ENCODE measurements around the gene MEGF6. TPM values are rescaled to one million over a fixed set of nuclear protein-coding genes. Genes with fewer than 3 reads are reported as not detected.
A peak's percentile ranks its signal among the peaks of the same experiment; 100 is the strongest.

MEGF6 gene
- total and polyA plus RNA-seq, 2 donors: 9.6 to 35.2 TPM

- Histone ChIP-seq H3K36me3 (ENCODE audit: control insufficient read depth in 2 of 2, insufficient read depth in 2 of 2, low read length in 1 of 2) (no peaks in the 10 kb centered on the region), H3K4me3 (ENCODE audit: low read length in 2 of 2) (no peak overlapping the region), H3K27ac (ENCODE audit: low read depth in 1 of 2, low read length in 1 of 2) (no peak overlapping the region), H3K9me3 (ENCODE audit: control insufficient read depth in 2 of 2, insufficient read depth in 1 of 2, low read length in 1 of 2) (peaks cover 0 to 10% of the 10 kb centered on the region in 2 donors), H3K27me3 (ENCODE audit: control insufficient read depth in 2 of 2, insufficient read depth in 1 of 2, low read length in 1 of 2) (no peaks in the 10 kb centered on the region), H3K4me1 (ENCODE audit: control insufficient read depth in 2 of 2, insufficient read depth in 2 of 2, low read length in 2 of 2) (peaks cover 17 to 44% of the 10 kb centered on the region in 2 donors)
- WGBS: 67% methylated on average over 15 of the region's 15 CpGs
- peak in 1 of 9 donors; percentile 38 for DNase-seq (ENCODE audit: low read depth in 6 of 9, low spot score in 9 of 9)
Measured at GRCh38 chr1:3599816-3600215, 11.5 kb downstream of the MEGF6 start.

- H3K4me1 ChIP-seq (ENCODE audit: control insufficient read depth in 2 of 2, insufficient read depth in 2 of 2, low read length in 2 of 2): peaks cover 17 to 44% of the 10 kb centered on the region in 2 donors
Measured at GRCh38 chr1:3599286-3599811, 12.0 kb downstream of the MEGF6 start.

GRCh38 chr1:3598522-3599285, 12.6 kb downstream of the MEGF6 start:
- Histone ChIP-seq H3K36me3 (ENCODE audit: control insufficient read depth in 2 of 2, insufficient read depth in 2 of 2, low read length in 1 of 2) (no peaks in the 10 kb centered on the region), H3K4me1 (ENCODE audit: control insufficient read depth in 2 of 2, insufficient read depth in 2 of 2, low read length in 2 of 2) (peaks cover 17 to 47% of the 10 kb centered on the region in 2 donors), H3K4me3 (ENCODE audit: low read length in 2 of 2) (peak overlapping the region in 1 of 2 donors; percentile 13), H3K27me3 (ENCODE audit: control insufficient read depth in 2 of 2, insufficient read depth in 1 of 2, low read length in 1 of 2) (no peaks in the 10 kb centered on the region), H3K9me3 (ENCODE audit: control insufficient read depth in 2 of 2, insufficient read depth in 1 of 2, low read length in 1 of 2) (peaks cover 0 to 5% of the 10 kb centered on the region in 2 donors), H3K27ac (ENCODE audit: low read depth in 1 of 2, low read length in 1 of 2) (peak overlapping the region in 1 of 2 donors; percentile 87)
- DNase-seq (ENCODE audit: low read depth in 6 of 9, low spot score in 9 of 9): peak in 3 of 9 donors; percentile 42 to 68 (median 45)
- WGBS: 53% methylated on average over 30 of the region's 30 CpGs

More at GRCh38 chr1:3599286-3599811, 12.0 kb downstream of the MEGF6 start:
- 86% methylated on average over 16 of the region's 16 CpGs for WGBS
- no peak overlapping the region for H3K27ac ChIP-seq (ENCODE audit: low read depth in 1 of 2, low read length in 1 of 2)
- H3K27me3 ChIP-seq (ENCODE audit: control insufficient read depth in 2 of 2, insufficient read depth in 1 of 2, low read length in 1 of 2): no peaks in the 10 kb centered on the region
- H3K36me3 ChIP-seq (ENCODE audit: control insufficient read depth in 2 of 2, insufficient read depth in 2 of 2, low read length in 1 of 2): no peaks in the 10 kb centered on the region
- no peak overlapping the region for H3K4me3 ChIP-seq (ENCODE audit: low read length in 2 of 2)
- no peak for DNase-seq (ENCODE audit: low read depth in 6 of 9, low spot score in 9 of 9)
- H3K9me3 ChIP-seq (ENCODE audit: control insufficient read depth in 2 of 2, insufficient read depth in 1 of 2, low read length in 1 of 2): peaks cover 0 to 5% of the 10 kb centered on the region in 2 donors

GRCh38 chr1:3598051-3598491, 13.2 kb downstream of the MEGF6 start:
- Histone ChIP-seq H3K36me3 (ENCODE audit: control insufficient read depth in 2 of 2, insufficient read depth in 2 of 2, low read length in 1 of 2) (no peaks in the 10 kb centered on the region), H3K4me1 (ENCODE audit: control insufficient read depth in 2 of 2, insufficient read depth in 2 of 2, low read length in 2 of 2) (peaks cover 17 to 51% of the 10 kb centered on the region in 2 donors), H3K9me3 (ENCODE audit: control insufficient read depth in 2 of 2, insufficient read depth in 1 of 2, low read length in 1 of 2) (peaks cover 0 to 5% of the 10 kb centered on the region in 2 donors), H3K4me3 (ENCODE audit: low read length in 2 of 2) (peak overlapping the region in 1 of 2 donors; percentile 13), H3K27ac (ENCODE audit: low read depth in 1 of 2, low read length in 1 of 2) (peak overlapping the region; percentile 38 to 87), H3K27me3 (ENCODE audit: control insufficient read depth in 2 of 2, insufficient read depth in 1 of 2, low read length in 1 of 2) (no peaks in the 10 kb centered on the region)
- peak in 2 of 9 donors; percentile 37 to 54 for DNase-seq (ENCODE audit: low read depth in 6 of 9, low spot score in 9 of 9)
- 39% methylated on average over 26 of the region's 26 CpGs for WGBS

- no peaks in the 10 kb centered on the region for H3K36me3 ChIP-seq (ENCODE audit: control insufficient read depth in 2 of 2, insufficient read depth in 2 of 2, low read length in 1 of 2)
- peak overlapping the region; percentile 38 to 87 for H3K27ac ChIP-seq (ENCODE audit: low read depth in 1 of 2, low read length in 1 of 2)
- H3K9me3 ChIP-seq (ENCODE audit: control insufficient read depth in 2 of 2, insufficient read depth in 1 of 2, low read length in 1 of 2): peaks cover 0 to 5% of the 10 kb centered on the region in 2 donors
- peaks cover 17 to 51% of the 10 kb centered on the region in 2 donors for H3K4me1 ChIP-seq (ENCODE audit: control insufficient read depth in 2 of 2, insufficient read depth in 2 of 2, low read length in 2 of 2)
- 6% methylated on average over 11 of the region's 11 CpGs for WGBS
- peak in 4 of 9 donors; percentile 48 to 74 (median 51) for DNase-seq (ENCODE audit: low read depth in 6 of 9, low spot score in 9 of 9)
- no peaks in the 10 kb centered on the region for H3K27me3 ChIP-seq (ENCODE audit: control insufficient read depth in 2 of 2, insufficient read depth in 1 of 2, low read length in 1 of 2)
- peak overlapping the region in 1 of 2 donors; percentile 13 for H3K4me3 ChIP-seq (ENCODE audit: low read length in 2 of 2)
Measured at GRCh38 chr1:3597599-3597964, 13.7 kb downstream of the MEGF6 start.

GRCh38 chr1:3596663-3597598, 14.4 kb downstream of the MEGF6 start:
- no peaks in the 10 kb centered on the region for H3K27me3 ChIP-seq (ENCODE audit: control insufficient read depth in 2 of 2, insufficient read depth in 1 of 2, low read length in 1 of 2)
- H3K4me1 ChIP-seq (ENCODE audit: control insufficient read depth in 2 of 2, insufficient read depth in 2 of 2, low read length in 2 of 2): peaks cover 17 to 47% of the 10 kb centered on the region in 2 donors
- no peaks in the 10 kb centered on the region for H3K36me3 ChIP-seq (ENCODE audit: control insufficient read depth in 2 of 2, insufficient read depth in 2 of 2, low read length in 1 of 2)
- WGBS: 57% methylated on average over 29 of the region's 29 CpGs
- DNase-seq (ENCODE audit: low read depth in 6 of 9, low spot score in 9 of 9): no peak
- peaks cover 0 to 5% of the 10 kb centered on the region in 2 donors for H3K9me3 ChIP-seq (ENCODE audit: control insufficient read depth in 2 of 2, insufficient read depth in 1 of 2, low read length in 1 of 2)
- no peak overlapping the region for H3K4me3 ChIP-seq (ENCODE audit: low read length in 2 of 2)
- peak overlapping the region; percentile 8 to 87 for H3K27ac ChIP-seq (ENCODE audit: low read depth in 1 of 2, low read length in 1 of 2)

GRCh38 chr1:3595949-3596348, 15.4 kb downstream of the MEGF6 start:
- DNase-seq (ENCODE audit: low read depth in 6 of 9, low spot score in 9 of 9): no peak
- Histone ChIP-seq H3K4me3 (ENCODE audit: low read length in 2 of 2) (no peak overlapping the region), H3K4me1 (ENCODE audit: control insufficient read depth in 2 of 2, insufficient read depth in 2 of 2, low read length in 2 of 2) (peaks cover 17 to 40% of the 10 kb centered on the region in 2 donors), H3K27ac (ENCODE audit: low read depth in 1 of 2, low read length in 1 of 2) (no peak overlapping the region), H3K36me3 (ENCODE audit: control insufficient read depth in 2 of 2, insufficient read depth in 2 of 2, low read length in 1 of 2) (no peaks in the 10 kb centered on the region), H3K9me3 (ENCODE audit: control insufficient read depth in 2 of 2, insufficient read depth in 1 of 2, low read length in 1 of 2) (peaks cover 0 to 5% of the 10 kb centered on the region in 2 donors), H3K27me3 (ENCODE audit: control insufficient read depth in 2 of 2, insufficient read depth in 1 of 2, low read length in 1 of 2) (no peaks in the 10 kb centered on the region)
- 95% methylated on average over 7 of the region's 7 CpGs for WGBS

GRCh38 chr1:3594706-3595377, 16.5 kb downstream of the MEGF6 start:
- 95% methylated on average over 31 of the region's 31 CpGs for WGBS
- H3K9me3 ChIP-seq (ENCODE audit: control insufficient read depth in 2 of 2, insufficient read depth in 1 of 2, low read length in 1 of 2): peaks cover 0 to 5% of the 10 kb centered on the region in 2 donors
- no peak overlapping the region for H3K27ac ChIP-seq (ENCODE audit: low read depth in 1 of 2, low read length in 1 of 2)
- no peaks in the 10 kb centered on the region for H3K36me3 ChIP-seq (ENCODE audit: control insufficient read depth in 2 of 2, insufficient read depth in 2 of 2, low read length in 1 of 2)
- peaks cover 17 to 37% of the 10 kb centered on the region in 2 donors for H3K4me1 ChIP-seq (ENCODE audit: control insufficient read depth in 2 of 2, insufficient read depth in 2 of 2, low read length in 2 of 2)
- no peak for DNase-seq (ENCODE audit: low read depth in 6 of 9, low spot score in 9 of 9)
- no peak overlapping the region for H3K4me3 ChIP-seq (ENCODE audit: low read length in 2 of 2)
- no peaks in the 10 kb centered on the region for H3K27me3 ChIP-seq (ENCODE audit: control insufficient read depth in 2 of 2, insufficient read depth in 1 of 2, low read length in 1 of 2)

Data from thymus (tissue), 11 donors.